ENCODE results near the gene DBH.

DBH gene

GRCh38 chr9:133604856-133605255 is 31.3 kb upstream of the DBH start:
- DNase-seq (ENCODE audit: low read depth): no peak

GRCh38 chr9:133605446-133605845 is 30.7 kb upstream of the DBH start:
- no peak for DNase-seq (ENCODE audit: low read depth)

- DNase-seq (ENCODE audit: low read depth): no peak
Observed at GRCh38 chr9:133605856-133606707, 30.1 kb upstream of the DBH start.

- DNase-seq (ENCODE audit: low read depth): no peak
Observed at GRCh38 chr9:133606708-133607025, 29.5 kb upstream of the DBH start.

GRCh38 chr9:133607381-133607780 is 28.8 kb upstream of the DBH start:
- no peak for DNase-seq (ENCODE audit: low read depth)

- DNase-seq (ENCODE audit: low read depth): no peak
Observed at GRCh38 chr9:133607976-133608375, 28.2 kb upstream of the DBH start.

GRCh38 chr9:133608382-133608781 is 27.8 kb upstream of the DBH start:
- no peak for DNase-seq (ENCODE audit: low read depth)

- DNase-seq (ENCODE audit: low read depth): no peak
Observed at GRCh38 chr9:133608889-133609288, 27.3 kb upstream of the DBH start.

GRCh38 chr9:133609311-133610098 is 26.7 kb upstream of the DBH start, which contains the start of gene FAM163B:
Gene FAM163B (minus strand): TSS chr9:133609389. CDS start chr9:133580223, 29,166 bp downstream.
- no peak for DNase-seq (ENCODE audit: low read depth)

GRCh38 chr9:133610845-133611244 is 25.3 kb upstream of the DBH start:
- DNase-seq (ENCODE audit: low read depth): no peak

GRCh38 chr9:133612051-133612450 is 24.1 kb upstream of the DBH start:
- no peak for DNase-seq (ENCODE audit: low read depth)

GRCh38 chr9:133612816-133613215 is 23.3 kb upstream of the DBH start:
- no peak for DNase-seq (ENCODE audit: low read depth)

- DNase-seq (ENCODE audit: low read depth): no peak
Observed at GRCh38 chr9:133613432-133613831, 22.7 kb upstream of the DBH start.

GRCh38 chr9:133614056-133614455 is 22.1 kb upstream of the DBH start:
- no peak for DNase-seq (ENCODE audit: low read depth)

GRCh38 chr9:133614678-133615077 is 21.5 kb upstream of the DBH start:
- DNase-seq (ENCODE audit: low read depth): no peak

- no peak for DNase-seq (ENCODE audit: low read depth)
Observed at GRCh38 chr9:133615186-133615585, 21.0 kb upstream of the DBH start.

GRCh38 chr9:133615606-133616188 is 20.5 kb upstream of the DBH start:
- no peak for DNase-seq (ENCODE audit: low read depth)

- DNase-seq (ENCODE audit: low read depth): no peak
Observed at GRCh38 chr9:133616643-133617405, 19.3 kb upstream of the DBH start.

GRCh38 chr9:133618726-133619125 is 17.4 kb upstream of the DBH start:
- no peak for DNase-seq (ENCODE audit: low read depth)

GRCh38 chr9:133619791-133620190 is 16.4 kb upstream of the DBH start:
- no peak for DNase-seq (ENCODE audit: low read depth)

- DNase-seq (ENCODE audit: low read depth): no peak
Observed at GRCh38 chr9:133621725-133622267, 14.4 kb upstream of the DBH start.

GRCh38 chr9:133622555-133622954 is 13.6 kb upstream of the DBH start:
- DNase-seq (ENCODE audit: low read depth): no peak
